Kidney (tissue), 14 donors: ENCODE measurements around the gene SORCS2. TPM values are rescaled to one million over a fixed set of nuclear protein-coding genes. Genes with fewer than 3 reads are reported as not detected.

Experiments
- DNase-seq, 5 donors: peaks; one replicate each; pipeline ENCODE4 v3.0.0-alpha.2; 2013 to 2020
- FAIRE-seq: peaks from 2 replicates; lab custom pipeline; 2012; peaks lifted over from hg19 to GRCh38; lab: Jason Lieb, UNC
- H3K27ac ChIP-seq, 2 donors: one replicate each; pipeline ENCODE4 v1.7.0; 2013; ENCODE audit warnings: low read depth in 2 of 2, low read length in 2 of 2, inconsistent platforms in 1 of 2
- H3K27me3 ChIP-seq: one replicate; pipeline ENCODE4 v1.7.1; 2013; ENCODE audit warnings: low read length, inconsistent platforms; ENCODE audit not compliant: control insufficient read depth, insufficient read depth
- H3K36me3 ChIP-seq, 3 donors: one replicate each; pipeline versions ENCODE4 v1.7.0 to v1.7.1; 2013; ENCODE audit warnings: low read length in 3 of 3, control low read depth in 1 of 3, inconsistent platforms in 1 of 3; ENCODE audit not compliant: insufficient read depth in 3 of 3, control insufficient read depth in 2 of 3
- H3K4me1 ChIP-seq, 3 donors: one replicate each; pipeline versions ENCODE4 v1.7.0 to v1.7.1; 2013; ENCODE audit warnings: low read length in 3 of 3, inconsistent platforms in 1 of 3, low read depth in 1 of 3; ENCODE audit not compliant: control insufficient read depth in 2 of 3, insufficient read depth in 2 of 3
- H3K4me3 ChIP-seq, 3 donors: one replicate each; pipeline versions ENCODE4 v1.7.0 to v1.8.1; 2013; ENCODE audit warnings: low read length in 3 of 3, control low read depth in 1 of 3, inconsistent platforms in 1 of 3
- H3K9ac ChIP-seq, 3 donors: one replicate each; pipeline versions ENCODE4 v1.7.0 to v1.7.1; 2013; ENCODE audit warnings: low read length in 3 of 3, control low read depth in 1 of 3, inconsistent platforms in 1 of 3
- H3K9me3 ChIP-seq, 3 donors: one replicate each; pipeline versions ENCODE4 v1.7.0 to v1.7.1; 2013; ENCODE audit warnings: low read length in 3 of 3, control low read depth in 1 of 3, inconsistent platforms in 1 of 3; ENCODE audit not compliant: control insufficient read depth in 2 of 3, insufficient read depth in 1 of 3
- CTCF ChIP-seq: IDR thresholded peaks from 3 replicates; pipeline ENCODE4 v1.5.1; 2012; ENCODE audit warnings: mild to moderate bottlenecking, moderate library complexity, borderline replicate concordance; ENCODE audit not compliant: insufficient read depth; ENCODE audit errors: extremely low read depth
- intact Hi-C: fragments of 100-400 bp; cut with DNase I; formaldehyde crosslinking; loops from one replicate; pipeline ENCODE4 v1.11.1; 2022
- polyA plus RNA-seq: library from polyadenylated mRNA; stranded (reverse); fragments of 350-450 nt; fragmentation: Illumina TruSeq; extraction: RNeasy Lipid Tissue Mini Kit (QIAGEN cat#74804); gene quantifications from one replicate; pipeline ENCODE4 v1.2.3, GENCODE V29; 2014; ENCODE audit warnings: low read depth, low replicate concordance; ENCODE audit not compliant: insufficient read depth
- total RNA-seq: library from RNA; stranded (reverse); fragmentation: NEBNext Ultra II Directional; extraction: Animal tissue kit (Norgen Biotek cat#: 25700); gene quantifications from one replicate; pipeline ENCODE4 v1.2.1, GENCODE V29; 2021
- donor health status: control.
- donor health status: control.
- donor health status: control.
- donor health status: control.
- donor health status: control.
- donor health status: DM: yes; HTN: yes; CAD: no.
- donor health status: Normal renal cell carcinoma (clear cell type).

SORCS2 gene
- total and polyA plus RNA-seq, 2 donors from 2014 or later, result 6.1 to 9.1 TPM

- no peaks in the 10 kb centered on the region for H3K9me3 ChIP-seq
- intact Hi-C loops, result no loop called here
- no peaks in the 10 kb centered on the region for H3K36me3 ChIP-seq
- no peak overlapping the region for H3K4me3 ChIP-seq
- FAIRE-seq (no peak), DNase-seq (peak in 3 of 5 donors; percentile 9 to 38 (median 26))
- no peak overlapping the region for H3K9ac ChIP-seq
- H3K27ac ChIP-seq, result no peak overlapping the region
- H3K4me1 ChIP-seq, result no peaks in the 10 kb centered on the region
- H3K27me3 ChIP-seq, result no peaks in the 10 kb centered on the region
- TF ChIP-seq CTCF, result no peak
These were observed 201.6 kb downstream of the SORCS2 start for GRCh38 chr4:7393601-7394575.

GRCh38 chr4:7394681-7395451 is 202.5 kb downstream of the SORCS2 start:
- DNase-seq, result peak in 2 of 5 donors; percentile 8 to 32
- H3K27me3 ChIP-seq, result no peaks in the 10 kb centered on the region
- intact Hi-C loops, result no loop called here
- no peaks in the 10 kb centered on the region for H3K36me3 ChIP-seq
- no peak overlapping the region for H3K9ac ChIP-seq
- H3K4me1 ChIP-seq, result no peaks in the 10 kb centered on the region
- TF ChIP-seq CTCF, result no peak
- no peaks in the 10 kb centered on the region for H3K9me3 ChIP-seq
- no peak for FAIRE-seq
- no peak overlapping the region for H3K27ac ChIP-seq
- no peak overlapping the region for H3K4me3 ChIP-seq

GRCh38 chr4:7395645-7396044 is 203.3 kb downstream of the SORCS2 start:
- Histone ChIP-seq H3K9me3 (no peaks in the 10 kb centered on the region), H3K27ac (no peak overlapping the region), H3K4me3 (no peak overlapping the region), H3K36me3 (no peaks in the 10 kb centered on the region), H3K4me1 (no peaks in the 10 kb centered on the region), H3K9ac (no peak overlapping the region), H3K27me3 (no peaks in the 10 kb centered on the region)
- DNase-seq, result peak in 1 of 5 donors; percentile 5
- FAIRE-seq, result no peak
- no peak for TF ChIP-seq CTCF
- intact Hi-C loops, result no loop called here
